HUES64 (cell line): Measurements from ENCODE around the gene FOXD4L1. TPM values are rescaled to one million over a fixed set of nuclear protein-coding genes. Genes with fewer than 3 reads are reported as not detected.
"Not testable (repeated sequence)": the region's sequence is repeated elsewhere in the genome, so short reads cannot be mapped to it uniquely, and the experiment has no call there.

Experiments
- H3K27ac ChIP-seq: 2 replicates; pipeline ENCODE4 v1.7.0; 2013; ENCODE audit warnings: low read depth, low read length, inconsistent platforms
- H3K27me3 ChIP-seq: 2 replicates; pipeline ENCODE4 v1.6.1; 2013; ENCODE audit warnings: mild to moderate bottlenecking, low read length; ENCODE audit not compliant: insufficient read depth
- H3K36me3 ChIP-seq: 2 replicates; pipeline ENCODE4 v1.6.1; 2013; ENCODE audit warnings: mild to moderate bottlenecking, low read length; ENCODE audit not compliant: insufficient read depth
- H3K4me1 ChIP-seq: 2 replicates; pipeline ENCODE4 v1.6.1; 2013; ENCODE audit warnings: mild to moderate bottlenecking, low read length, moderate library complexity; ENCODE audit not compliant: insufficient read depth
- H3K4me3 ChIP-seq: 2 replicates; pipeline ENCODE4 v1.5.1; 2013; ENCODE audit warnings: mild to moderate bottlenecking, low read length, moderate library complexity
- H3K9ac ChIP-seq: 2 replicates; pipeline ENCODE4 v1.6.1; 2013; ENCODE audit warnings: mild to moderate bottlenecking, low read depth, low read length
- H3K9me3 ChIP-seq: 2 replicates; pipeline ENCODE4 v1.6.1; 2013; ENCODE audit warnings: low read depth, low read length; ENCODE audit not compliant: insufficient read depth
- WGBS: fragments of 150-250, 120-280 bp; methylation state at CpG from one replicate; pipeline ENCODE4 v1.1.7; 2013; ENCODE audit warnings: missing lambda C conversion rate; 5-methylcytosine and 5-hydroxymethylcytosine counted together
- polyA plus RNA-seq, 2 experiments: library from polyadenylated mRNA; stranded (reverse); fragments of 50-300 nt; gene quantifications; one replicate each; pipeline ENCODE4 v1.2.3, GENCODE V29; 2013

FOXD4L1 gene
- not detected for polyA plus RNA-seq (2013, experiment 1 of 2)
- not detected for polyA plus RNA-seq (2013, experiment 2 of 2)

DNA sequence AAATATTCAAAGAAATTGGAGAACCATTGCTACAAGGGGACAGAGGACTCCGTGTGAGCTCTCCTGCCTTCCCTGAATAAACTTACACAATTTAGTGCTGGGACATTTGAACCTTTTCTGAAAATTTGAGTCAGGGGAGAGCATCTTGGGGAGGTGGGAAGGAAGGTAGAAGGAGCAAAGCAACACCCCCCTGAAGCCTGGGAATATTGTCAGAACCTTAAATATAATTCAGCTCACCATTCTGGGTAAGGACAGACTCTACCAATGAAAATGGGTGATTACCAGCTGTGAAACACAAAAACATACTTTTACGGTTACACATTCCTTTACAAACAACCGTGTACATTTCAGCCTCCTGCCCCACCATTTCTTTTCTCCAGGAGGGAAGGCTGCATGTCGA is at the start of gene FOXD4L1:
Gene FOXD4L1 (plus strand): TSS at position 301 of the 400 bp plus-strand sequence. CDS start 592 bp downstream, outside the sequence.
- not testable (repeated sequence) for H3K36me3 ChIP-seq
- no CpG with 5 or more reads among the region's 4 CpGs for WGBS

DNA sequence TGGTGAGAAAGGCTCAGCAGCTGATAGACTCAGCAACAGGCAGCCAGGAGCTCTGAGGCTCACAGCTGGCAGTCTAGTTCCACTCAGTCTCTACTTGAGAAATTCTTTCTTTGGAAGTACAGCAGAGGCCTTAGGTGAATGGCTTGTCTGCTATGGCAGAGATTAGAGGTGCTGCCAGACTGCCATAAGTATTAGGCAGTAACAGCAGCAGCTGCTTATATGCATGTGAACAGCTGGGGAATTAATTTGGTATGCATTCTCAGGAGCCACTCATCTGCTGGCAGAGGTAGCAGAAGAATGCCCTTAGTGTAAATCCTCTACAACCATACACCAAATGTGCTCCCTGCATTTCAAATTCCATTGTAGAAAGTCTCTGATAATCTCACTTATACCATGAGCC is 32.7 kb upstream of the FOXD4L1 start:
- not testable (repeated sequence) for H3K27ac ChIP-seq, H3K27me3 ChIP-seq, H3K9ac ChIP-seq, H3K4me1 ChIP-seq, H3K9me3 ChIP-seq, H3K4me3 ChIP-seq, H3K36me3 ChIP-seq

More for the DNA sequence above, at the start of gene FOXD4L1:
- not testable (repeated sequence) for H3K9me3 ChIP-seq, H3K4me1 ChIP-seq, H3K4me3 ChIP-seq, H3K9ac ChIP-seq, H3K27ac ChIP-seq
- peaks cover 47% of the 10 kb centered on the region for H3K27me3 ChIP-seq

DNA sequence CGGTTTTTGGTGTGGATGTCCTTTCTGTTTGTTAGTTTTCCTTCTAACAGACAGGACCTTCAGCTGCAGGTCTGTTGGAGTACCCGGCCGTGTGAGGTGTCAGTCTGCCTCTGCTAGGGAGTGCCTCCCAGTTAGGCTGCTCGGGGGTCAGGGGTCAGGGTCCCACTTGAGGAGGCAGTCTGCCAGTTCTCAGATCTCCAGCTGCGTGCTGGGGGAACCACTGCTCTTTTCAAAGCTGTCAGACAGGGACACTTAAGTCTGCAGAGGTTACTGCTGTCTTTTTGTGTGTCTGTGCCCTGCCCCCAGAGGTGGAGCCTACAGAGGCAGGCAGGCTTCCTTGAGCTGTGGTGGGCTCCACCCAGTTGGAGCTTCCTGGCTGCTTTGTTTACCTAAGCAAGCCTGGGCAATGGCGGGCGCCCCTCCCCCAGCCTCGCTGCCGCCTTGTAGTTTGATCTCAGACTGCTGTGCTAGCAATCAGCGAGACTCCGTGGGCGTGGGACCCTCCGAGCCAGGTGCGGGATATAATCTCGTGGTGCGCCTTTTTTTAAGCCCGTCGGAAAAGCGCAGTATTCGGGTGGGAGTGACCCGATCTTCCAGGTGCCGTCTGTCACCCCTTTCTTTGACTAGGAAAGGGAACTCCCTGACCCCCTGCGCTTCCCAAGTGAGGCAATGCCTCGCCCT is 21.6 kb upstream of the FOXD4L1 start:
- H3K9ac ChIP-seq, H3K27ac ChIP-seq, H3K36me3 ChIP-seq, H3K27me3 ChIP-seq, H3K4me3 ChIP-seq, H3K9me3 ChIP-seq, H3K4me1 ChIP-seq: not testable (repeated sequence)
- WGBS = 20% methylated on average over 17 of the region's 24 CpGs

DNA sequence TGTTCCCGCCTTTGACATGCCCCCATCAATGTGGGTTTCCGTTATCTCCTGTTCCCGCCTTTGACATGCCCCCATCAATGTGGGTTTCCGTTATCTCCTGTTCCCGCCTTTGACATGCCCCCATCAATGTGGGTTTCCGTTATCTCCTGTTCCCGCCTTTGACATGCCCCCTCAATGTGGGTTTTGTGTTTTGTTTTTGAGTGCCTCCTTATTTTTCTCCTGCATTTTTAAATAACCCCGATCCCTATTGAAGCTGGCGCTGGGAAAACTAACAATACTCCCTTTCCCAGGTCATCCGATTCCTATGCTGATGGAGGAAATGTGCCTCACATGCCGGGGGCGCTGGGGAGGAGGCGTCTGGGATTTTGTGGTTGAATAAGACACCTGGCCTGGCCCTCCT is 1.9 kb upstream of the FOXD4L1 start:
- WGBS = 89% methylated on average over 5 of the region's 13 CpGs
- H3K9ac ChIP-seq, H3K9me3 ChIP-seq, H3K36me3 ChIP-seq, H3K4me3 ChIP-seq, H3K4me1 ChIP-seq, H3K27ac ChIP-seq: not testable (repeated sequence)
- peaks cover 31% of the 10 kb centered on the region for H3K27me3 ChIP-seq

DNA sequence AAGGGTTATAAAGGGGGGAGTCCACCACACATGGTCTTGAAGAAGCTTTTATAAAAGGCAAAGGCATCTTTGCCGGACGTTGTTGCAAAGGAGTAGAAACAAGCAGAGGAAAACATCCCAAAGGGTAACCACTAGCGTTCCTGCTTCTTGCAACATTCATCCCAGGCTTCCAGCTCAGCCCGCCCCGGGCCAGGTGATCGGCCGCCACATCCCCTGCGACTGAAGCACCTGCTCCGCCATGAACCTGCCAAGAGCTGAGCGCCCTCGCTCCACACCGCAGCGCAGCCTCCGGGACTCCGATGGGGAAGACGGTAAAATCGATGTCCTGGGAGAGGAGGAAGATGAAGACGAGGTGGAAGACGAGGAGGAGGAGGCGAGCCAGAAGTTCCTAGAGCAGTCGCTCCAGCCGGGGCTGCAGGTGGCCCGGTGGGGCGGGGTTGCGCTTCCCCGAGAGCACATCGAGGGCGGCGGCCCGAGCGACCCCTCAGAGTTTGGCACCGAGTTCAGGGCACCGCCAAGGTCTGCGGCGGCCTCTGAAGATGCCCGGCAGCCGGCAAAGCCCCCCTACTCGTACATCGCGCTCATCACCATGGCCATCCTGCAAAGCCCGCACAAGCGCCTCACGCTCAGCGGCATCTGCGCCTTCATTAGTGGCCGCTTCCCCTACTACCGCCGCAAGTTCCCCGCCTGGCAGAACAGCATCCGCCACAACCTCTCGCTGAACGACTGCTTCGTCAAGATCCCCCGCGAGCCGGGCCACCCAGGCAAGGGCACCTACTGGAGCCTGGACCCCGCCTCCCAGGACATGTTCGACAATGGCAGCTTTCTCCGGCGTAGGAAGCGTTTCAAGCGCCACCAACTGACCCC is 787 bp downstream of the FOXD4L1 start:
- not testable (repeated sequence) for H3K4me3 ChIP-seq, H3K9me3 ChIP-seq, H3K9ac ChIP-seq, H3K27ac ChIP-seq, H3K36me3 ChIP-seq, H3K4me1 ChIP-seq
- H3K27me3 ChIP-seq = peaks cover 55% of the 10 kb centered on the region
- WGBS = 3% methylated on average over 35 of the region's 62 CpGs

DNA sequence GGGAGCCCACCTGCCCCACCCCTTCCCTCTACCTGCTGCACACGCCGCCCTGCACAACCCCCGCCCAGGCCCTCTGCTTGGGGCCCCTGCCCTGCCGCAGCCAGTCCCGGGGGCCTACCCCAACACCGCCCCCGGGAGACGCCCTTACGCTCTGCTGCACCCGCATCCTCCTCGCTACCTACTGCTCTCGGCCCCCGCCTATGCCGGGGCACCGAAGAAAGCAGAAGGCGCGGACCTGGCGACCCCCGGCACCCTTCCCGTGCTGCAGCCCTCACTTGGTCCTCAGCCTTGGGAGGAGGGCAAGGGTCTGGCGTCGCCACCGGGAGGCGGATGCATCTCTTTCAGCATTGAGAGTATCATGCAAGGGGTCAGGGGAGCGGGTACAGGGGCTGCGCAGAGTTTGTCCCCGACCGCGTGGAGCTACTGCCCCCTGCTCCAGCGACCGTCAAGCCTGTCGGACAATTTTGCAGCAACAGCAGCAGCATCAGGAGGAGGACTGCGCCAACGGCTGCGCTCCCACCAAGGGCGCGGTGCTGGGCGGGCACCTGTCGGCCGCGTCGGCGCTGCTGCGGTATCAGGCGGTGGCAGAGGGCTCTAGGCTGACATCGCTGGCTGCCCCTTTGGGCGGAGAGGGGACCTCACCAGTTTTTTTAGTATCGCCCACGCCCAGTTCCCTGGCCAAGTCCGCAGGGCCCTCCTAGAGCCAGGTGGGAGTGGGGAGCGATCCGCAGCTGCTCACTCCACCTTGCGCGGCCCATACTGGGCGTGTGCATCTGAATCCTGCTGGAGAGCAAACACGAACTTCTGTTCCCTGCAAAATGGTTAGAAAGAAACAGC is 1.6 kb downstream of the FOXD4L1 start:
- H3K27ac ChIP-seq, H3K36me3 ChIP-seq, H3K4me1 ChIP-seq, H3K9ac ChIP-seq, H3K9me3 ChIP-seq, H3K4me3 ChIP-seq: not testable (repeated sequence)
- WGBS = 2% methylated on average over 45 of the region's 56 CpGs
- H3K27me3 ChIP-seq = peaks cover 60% of the 10 kb centered on the region

DNA sequence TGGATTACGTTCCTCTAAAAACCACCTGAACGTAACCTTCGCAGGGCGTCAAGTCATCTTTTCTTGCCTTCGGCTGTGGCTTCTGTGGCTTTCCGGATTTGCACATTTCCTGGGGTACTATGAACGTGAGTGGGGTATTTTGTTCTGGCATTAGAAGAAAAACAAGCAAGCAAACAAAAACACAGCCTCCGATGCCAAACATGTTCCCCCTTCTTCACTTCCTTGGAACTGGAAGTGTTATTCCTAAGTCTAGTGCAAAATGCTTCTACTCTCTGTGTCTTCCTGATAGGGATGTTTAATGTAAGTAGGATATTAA is 2.2 kb downstream of the FOXD4L1 start:
- H3K4me1 ChIP-seq = not testable (repeated sequence)

DNA sequence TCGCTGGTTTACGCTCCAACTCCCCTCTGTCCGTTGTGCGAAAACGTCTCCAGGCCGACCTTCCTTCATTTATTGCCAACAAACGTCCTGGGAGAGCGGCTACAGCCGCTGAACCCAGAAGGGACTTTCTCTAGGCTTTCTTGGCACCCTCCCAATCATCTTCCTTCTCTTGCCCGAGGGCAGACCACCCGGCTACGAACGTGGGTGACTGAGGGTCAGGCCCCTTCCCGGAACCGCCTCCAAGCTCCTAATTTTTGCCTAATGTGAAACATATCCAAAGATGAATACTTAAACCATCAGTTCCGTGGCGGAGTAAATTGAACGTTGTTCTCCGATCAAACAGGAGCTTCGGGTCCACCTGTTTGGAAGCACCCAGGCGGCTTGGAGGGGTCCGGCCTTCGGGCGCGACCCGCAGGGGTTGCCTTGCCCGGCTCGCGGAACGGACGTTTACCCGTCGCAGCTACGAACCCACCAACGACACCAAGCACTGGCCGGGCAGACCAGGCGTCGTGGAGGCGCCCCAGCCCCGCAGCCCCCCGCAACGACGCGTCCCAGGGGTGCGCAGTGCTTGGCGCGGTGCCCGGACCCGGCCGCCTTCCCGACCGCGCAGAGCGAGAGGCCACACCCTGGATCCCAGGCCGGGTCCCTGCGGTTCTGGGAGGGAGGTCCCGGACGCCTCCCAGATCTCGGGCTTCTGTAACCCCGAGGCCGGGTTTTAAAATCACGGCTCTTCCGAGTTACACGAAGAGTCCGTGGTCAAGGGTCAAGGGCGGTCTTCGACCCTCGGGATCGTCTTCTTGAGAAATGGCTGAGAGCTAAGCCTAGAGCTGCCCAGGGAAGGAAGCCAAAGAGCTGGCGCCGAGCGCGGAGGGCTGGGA is 4.0 kb downstream of the FOXD4L1 start:
- H3K4me1 ChIP-seq, H3K9me3 ChIP-seq, H3K27ac ChIP-seq, H3K36me3 ChIP-seq, H3K9ac ChIP-seq: not testable (repeated sequence)
- H3K4me3 ChIP-seq = 0 out of 2 replicates have a peak overlapping the region, but pooled peaks have one; percentile 36
- peaks cover 75% of the 10 kb centered on the region for H3K27me3 ChIP-seq
- 2% methylated on average over 62 of the region's 73 CpGs for WGBS

More for the DNA sequence above, 2.2 kb downstream of the FOXD4L1 start:
- H3K36me3 ChIP-seq, H3K9me3 ChIP-seq, H3K27ac ChIP-seq, H3K9ac ChIP-seq, H3K4me3 ChIP-seq: not testable (repeated sequence)
- WGBS = 10% methylated on average over 6 of the region's 8 CpGs
- H3K27me3 ChIP-seq = peaks cover 66% of the 10 kb centered on the region

DNA sequence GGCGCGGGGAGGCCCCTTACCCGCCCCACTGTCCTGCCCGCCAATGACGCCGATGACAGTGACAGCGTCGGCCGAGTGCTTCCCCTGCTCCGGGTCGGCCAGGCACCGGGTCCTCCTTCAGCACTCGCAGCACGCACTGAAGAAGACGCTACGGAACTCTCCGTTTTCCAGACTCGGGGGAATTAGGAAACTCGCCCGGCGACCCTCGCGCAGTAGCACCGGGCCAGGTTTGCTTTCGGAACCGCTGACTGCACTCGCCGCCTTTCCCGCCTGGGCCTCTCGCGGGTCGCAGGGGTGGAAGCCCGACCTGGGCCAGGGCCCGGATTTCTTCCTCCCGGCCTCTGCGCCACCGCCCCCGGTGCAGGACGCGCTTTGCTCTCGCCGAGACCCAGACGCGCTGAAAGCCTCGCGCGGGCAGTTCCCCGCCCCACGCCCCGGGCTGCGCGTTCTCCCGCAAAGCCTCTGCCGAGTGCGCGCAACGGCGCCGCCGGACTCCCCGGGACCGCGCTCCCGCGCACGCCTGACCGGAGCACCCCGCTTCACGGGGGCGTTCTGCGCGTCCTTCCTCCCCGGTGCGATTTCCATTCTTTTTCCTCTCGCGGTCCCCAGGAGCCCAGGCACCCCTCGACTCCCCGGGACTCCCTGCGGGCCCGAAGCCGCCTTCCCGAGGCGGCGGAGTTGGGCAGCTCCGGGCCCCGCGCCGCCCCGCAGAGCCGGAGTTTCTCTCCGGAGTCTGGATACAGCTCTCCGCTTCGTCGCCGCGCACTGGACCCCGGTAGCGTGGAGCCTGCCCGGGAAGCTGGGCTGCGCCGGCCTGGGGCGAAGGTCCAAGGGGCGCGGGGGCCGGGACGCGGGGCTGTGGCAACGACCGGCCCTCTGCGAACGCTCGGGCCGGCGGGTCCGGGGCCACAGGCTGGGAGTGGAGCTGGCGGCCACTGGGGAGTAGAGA is 4.9 kb downstream of the FOXD4L1 start:
- H3K27ac ChIP-seq, H3K36me3 ChIP-seq, H3K9me3 ChIP-seq, H3K9ac ChIP-seq, H3K4me1 ChIP-seq: not testable (repeated sequence)
- peaks cover 81% of the 10 kb centered on the region for H3K27me3 ChIP-seq
- H3K4me3 ChIP-seq = peak overlapping the region; percentile 36; the same call in 1 of the 2 replicates
- under 1% methylated on average over 101 of the region's 116 CpGs for WGBS

DNA sequence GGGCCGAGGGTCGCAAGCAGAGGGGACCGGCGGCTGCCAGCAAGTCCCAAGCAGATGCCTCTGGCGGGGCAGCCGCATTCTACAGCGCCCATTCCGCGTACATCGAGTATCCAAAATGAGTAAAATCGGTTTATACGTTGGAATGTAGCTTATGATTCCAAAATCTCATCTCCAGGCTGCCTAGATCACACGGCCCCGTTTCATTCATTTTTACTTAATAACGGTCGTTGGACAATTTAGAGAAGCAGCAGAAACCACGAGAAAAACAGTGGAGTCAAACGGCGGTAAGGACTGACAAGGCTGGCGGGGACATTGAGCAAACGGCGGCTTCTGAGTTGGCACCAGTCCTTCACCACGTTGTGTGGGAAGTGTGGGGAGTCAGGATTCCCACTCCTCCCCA is 5.6 kb downstream of the FOXD4L1 start:
- 8% methylated on average over 9 of the region's 23 CpGs for WGBS
- not testable (repeated sequence) for H3K27ac ChIP-seq, H3K9ac ChIP-seq, H3K4me1 ChIP-seq, H3K36me3 ChIP-seq, H3K9me3 ChIP-seq, H3K4me3 ChIP-seq
- peaks cover 79% of the 10 kb centered on the region for H3K27me3 ChIP-seq
